Sciatic nerve (tissue), 2 donors: ENCODE results near the gene TLE6. TPM values are rescaled to one million over a fixed set of nuclear protein-coding genes. Genes with fewer than 3 reads are reported as not detected.
A peak's percentile ranks its signal among the peaks of the same experiment; 100 is the strongest.
"Not testable (repeated sequence)": the region's sequence is repeated elsewhere in the genome, so short reads cannot be mapped to it uniquely, and the experiment has no call there.

Source experiments
- ATAC-seq: fragments of 200-7000 bp; cut with Tn5 transposase; one replicate; pipeline ENCODE4 v1.9.1; 2020; ENCODE audit warnings: mild to moderate bottlenecking, moderate library complexity
- DNase-seq: peaks from one replicate; pipeline ENCODE4 v3.0.0-alpha.2; 2020; ENCODE audit warnings: low spot score
- intact Hi-C: fragments of 100-400 bp; cut with DNase I; formaldehyde crosslinking; loops from one replicate; pipeline ENCODE4 v1.14.2; 2022
- total RNA-seq: library from RNA; stranded (reverse); fragmentation: NEBNext Ultra II Directional; extraction: Animal tissue kit (Norgen Biotek cat#: 25700); gene quantifications from one replicate; pipeline ENCODE4 v1.2.1, GENCODE V29; 2021
- donor health status: DM: no; HTN: no; CAD: no.
- donor health status: DM: no; HTN: no; CAD: no.

Gene TLE6
- 4.4 TPM for total RNA-seq

DNA sequence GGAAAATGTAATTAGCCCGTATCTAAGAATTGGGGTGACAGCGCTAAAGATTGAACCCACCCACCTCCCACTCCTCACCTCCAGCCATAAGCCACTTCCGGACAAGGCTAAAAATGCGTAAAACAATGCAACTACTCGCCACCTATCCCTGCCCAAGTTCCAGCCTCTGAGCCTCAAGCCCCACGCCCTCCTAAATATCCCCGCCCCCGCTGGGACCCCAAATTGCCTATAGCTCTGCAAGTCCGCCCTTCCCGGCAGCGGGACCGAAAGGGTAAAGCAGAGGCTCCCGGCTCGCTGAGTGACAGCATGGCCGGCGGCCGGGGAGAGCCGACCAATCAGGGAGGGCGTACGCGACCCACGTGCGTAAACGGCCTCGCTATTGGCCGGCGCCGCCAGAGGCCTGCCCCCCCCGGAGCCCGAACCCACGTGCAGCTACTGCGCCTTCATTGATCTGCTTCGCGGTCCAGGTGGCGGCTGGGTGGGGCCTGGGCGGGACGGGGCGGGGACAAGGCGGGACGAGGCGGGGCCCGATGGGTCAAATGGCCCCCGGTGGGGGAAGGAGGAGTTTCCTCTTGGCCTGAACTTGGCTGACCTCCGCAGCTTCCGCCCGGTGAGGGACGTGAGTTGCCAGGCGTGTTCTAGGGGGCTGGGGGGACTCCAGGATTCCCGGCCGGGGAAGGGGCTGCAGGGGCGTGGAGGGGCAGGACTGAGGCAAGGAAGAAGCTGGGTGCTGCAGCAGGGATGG, at the start of gene TLE6:
Gene TLE6, plus strand, starts transcription at position 564 of the 745 bp plus-strand sequence. CDS start 670 bp downstream, outside the sequence.
- DNase-seq (peak; percentile 97), ATAC-seq (peak; percentile 96)
- intact Hi-C loops, result no loop called here

- ATAC-seq, result no peak
- no peak for DNase-seq
- intact Hi-C loops, result no loop called here
These were observed 43.9 kb upstream of the TLE6 start for GRCh38 chr19:2933490-2933910.

DNA sequence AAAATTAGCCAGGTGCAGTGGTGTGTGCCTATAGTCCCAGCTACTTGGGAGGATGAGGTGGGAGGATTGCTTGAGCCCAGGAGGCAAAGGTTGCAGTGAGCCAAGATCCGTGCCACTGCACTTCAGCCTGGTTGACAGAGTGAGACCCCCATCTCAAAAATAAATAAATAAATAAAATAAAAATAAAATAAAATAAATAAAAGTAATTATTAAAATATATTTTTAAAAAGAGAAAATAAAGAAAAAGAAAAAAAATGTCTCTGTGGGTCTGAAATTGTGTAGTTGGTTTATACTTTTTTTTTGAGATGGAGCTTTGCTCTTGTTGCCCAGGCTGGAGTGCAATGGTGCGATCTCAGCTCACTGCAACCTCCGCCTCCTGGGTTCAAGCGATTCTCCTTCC, 41.5 kb upstream of the TLE6 start:
- DNase-seq, ATAC-seq, intact Hi-C loops: not testable (repeated sequence)

GRCh38 chr19:2942928-2943640, 34.3 kb upstream of the TLE6 start:
- intact Hi-C loops, result no loop called here
- no peak for ATAC-seq
- no peak for DNase-seq

DNA sequence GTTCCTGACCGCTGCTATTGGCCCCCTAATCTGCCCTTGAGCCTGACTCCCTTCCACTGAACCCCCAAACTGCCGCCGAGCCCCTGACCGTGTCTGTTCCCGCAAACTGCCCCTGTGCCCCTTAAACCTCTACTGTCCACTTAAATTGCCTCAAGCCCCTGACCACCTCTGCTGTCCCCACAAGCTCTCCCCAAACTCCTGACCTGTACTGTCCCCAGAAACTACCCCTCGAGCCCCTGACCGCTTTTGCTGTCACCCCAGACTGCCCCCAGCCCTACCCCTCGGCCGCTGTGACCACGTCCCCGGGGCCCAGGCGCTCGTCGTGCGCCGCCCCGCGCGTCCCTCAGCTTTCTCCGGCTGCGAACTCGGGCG, 33.0 kb upstream of the TLE6 start:
- intact Hi-C loops, result no loop called here
- no peak for ATAC-seq
- DNase-seq, result no peak

DNA sequence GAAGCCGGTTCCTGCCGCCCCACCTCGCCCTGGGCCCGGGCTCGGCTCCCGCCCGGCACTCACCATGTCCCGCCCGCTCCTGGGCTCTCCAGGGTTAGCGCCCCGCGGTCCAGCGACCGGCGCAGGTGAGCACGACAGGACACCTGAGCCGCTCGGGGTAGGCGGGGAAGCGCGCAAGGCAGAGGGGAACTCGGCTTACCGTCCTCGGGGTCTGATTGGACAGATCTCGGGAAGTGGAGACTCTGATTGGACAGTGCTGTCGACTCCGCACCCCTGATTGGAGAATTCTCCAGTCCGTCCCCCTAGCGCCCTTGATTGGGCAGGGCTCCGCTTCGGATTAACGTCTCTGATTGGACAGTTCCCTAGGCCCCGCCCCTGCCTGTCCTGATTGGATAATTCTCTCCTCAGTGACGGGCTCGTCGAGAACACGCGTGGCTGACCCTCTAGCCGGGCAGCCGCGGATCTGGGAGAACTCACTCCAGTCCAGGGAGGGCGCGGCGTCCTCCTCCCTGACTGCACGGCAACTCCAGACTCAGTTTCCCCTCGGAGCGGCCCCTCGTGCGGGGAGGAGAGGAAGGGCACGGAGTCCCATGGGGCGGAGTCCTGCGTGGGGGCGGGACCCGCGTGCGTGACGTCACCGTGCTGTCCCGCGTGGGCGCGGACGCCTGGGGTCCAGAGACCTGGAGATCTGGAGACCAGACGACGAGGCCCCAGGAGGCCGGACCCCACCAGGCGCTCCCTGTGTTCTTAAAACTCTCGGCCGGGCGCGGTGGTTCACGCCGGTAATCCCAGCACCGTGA, 32.4 kb upstream of the TLE6 start, which contains the start of gene ZNF77:
Gene ZNF77, minus strand, starts transcription at position 197 of the 800 bp plus-strand sequence. Its CDS starts 131 bp downstream, at position 66.
- intact Hi-C loops, result no loop called here
- ATAC-seq, result peak; percentile 99
- DNase-seq, result peak; percentile 100

DNA sequence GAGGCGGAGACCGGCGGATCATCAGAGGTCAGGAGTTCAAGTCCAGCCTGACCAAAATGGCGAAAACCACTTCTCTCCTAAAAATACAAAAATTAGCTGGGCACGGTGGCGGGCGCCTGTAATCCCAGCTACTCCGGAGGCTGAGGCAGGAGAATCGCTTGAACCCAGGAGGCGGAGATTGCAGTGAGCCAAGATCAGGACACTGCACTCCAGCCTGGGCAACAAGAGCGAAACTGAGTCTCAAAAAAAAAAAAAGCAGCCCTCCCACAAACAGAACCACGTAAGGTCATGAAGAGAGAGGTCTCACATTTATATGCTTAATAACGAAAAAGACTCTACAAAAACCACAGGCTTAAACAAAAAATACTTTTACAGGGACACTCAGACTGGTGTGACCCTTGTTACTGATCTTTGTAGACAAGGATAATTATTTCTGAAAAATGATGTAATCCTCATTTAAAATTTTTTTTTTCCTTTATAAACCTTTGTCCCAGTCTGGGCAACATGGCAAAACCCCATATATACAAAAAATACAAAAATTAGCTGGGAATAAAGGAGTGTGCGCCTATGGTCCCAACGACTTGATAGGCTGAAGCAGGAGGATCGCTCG, 31.7 kb upstream of the TLE6 start:
- intact Hi-C loops, result no loop called here
- DNase-seq, result no peak
- ATAC-seq, result no peak

GRCh38 chr19:2949939-2950285, 27.5 kb upstream of the TLE6 start:
- intact Hi-C loops, result loop anchor here (10.0 kb wide), 1 partner anchor 155 kb away; no protein-coding TSS in a partner anchor
- DNase-seq (no peak), ATAC-seq (no peak)

DNA sequence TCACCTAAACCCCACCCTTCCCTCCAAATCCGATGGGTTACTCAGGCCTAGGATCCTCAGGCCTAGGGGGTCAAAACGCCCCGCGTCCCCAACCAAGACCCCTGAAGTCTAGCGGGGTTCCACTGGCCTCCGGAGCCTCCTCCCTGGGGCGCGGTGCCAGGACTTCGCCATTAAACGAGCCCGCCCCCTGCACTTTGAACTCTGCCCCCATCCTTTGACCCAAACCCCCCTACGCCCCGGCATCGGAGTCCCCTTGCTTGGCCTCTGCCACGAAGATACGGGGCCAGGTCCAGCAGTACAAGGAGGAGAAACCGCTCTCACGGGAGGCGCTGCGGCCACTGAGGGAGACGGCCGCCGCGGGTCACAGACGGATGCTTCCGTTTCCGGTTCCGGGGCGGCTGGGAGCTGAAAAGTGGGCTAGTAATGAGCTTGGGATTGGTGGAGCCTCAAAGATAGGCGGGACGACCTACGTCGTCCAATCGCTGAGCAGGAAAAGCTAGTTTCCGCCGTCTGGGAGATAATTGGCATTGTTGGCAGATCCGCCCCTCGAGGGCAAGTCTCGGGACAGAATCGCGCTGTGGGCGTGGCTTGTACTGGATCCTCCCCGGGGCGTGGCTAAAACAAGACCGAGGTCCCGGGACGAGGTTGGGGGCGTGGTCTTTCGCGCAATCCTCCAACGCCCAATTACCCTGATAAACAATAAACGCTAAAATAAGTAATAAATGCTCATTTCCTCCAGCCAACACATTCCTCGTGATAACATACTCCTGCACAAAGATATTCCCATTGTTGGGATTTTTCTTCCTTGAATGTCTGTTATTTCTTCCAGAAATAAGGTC, 26.9 kb upstream of the TLE6 start:
- ATAC-seq, result peak; percentile 98
- DNase-seq, result peak; percentile 100
- intact Hi-C loops, result loop anchor here (10.0 kb wide), 1 partner anchor 154 kb away; no protein-coding TSS in a partner anchor

GRCh38 chr19:2952953-2953481, 24.3 kb upstream of the TLE6 start:
- DNase-seq (no peak), ATAC-seq (no peak)
- intact Hi-C loops, result loop anchor here (10.0 kb wide), 1 partner anchor 152 kb away; no protein-coding TSS in a partner anchor

GRCh38 chr19:2957160-2957559, 20.2 kb upstream of the TLE6 start:
- intact Hi-C loops, result loop anchor here (5.0 to 10.0 kb wide), 2 partner anchors 148 to 205 kb away; no protein-coding TSS in a partner anchor
- ATAC-seq (no peak), DNase-seq (no peak)

GRCh38 chr19:2960120-2960519, 17.2 kb upstream of the TLE6 start:
- intact Hi-C loops, result no loop called here
- no peak for DNase-seq
- no peak for ATAC-seq

DNA sequence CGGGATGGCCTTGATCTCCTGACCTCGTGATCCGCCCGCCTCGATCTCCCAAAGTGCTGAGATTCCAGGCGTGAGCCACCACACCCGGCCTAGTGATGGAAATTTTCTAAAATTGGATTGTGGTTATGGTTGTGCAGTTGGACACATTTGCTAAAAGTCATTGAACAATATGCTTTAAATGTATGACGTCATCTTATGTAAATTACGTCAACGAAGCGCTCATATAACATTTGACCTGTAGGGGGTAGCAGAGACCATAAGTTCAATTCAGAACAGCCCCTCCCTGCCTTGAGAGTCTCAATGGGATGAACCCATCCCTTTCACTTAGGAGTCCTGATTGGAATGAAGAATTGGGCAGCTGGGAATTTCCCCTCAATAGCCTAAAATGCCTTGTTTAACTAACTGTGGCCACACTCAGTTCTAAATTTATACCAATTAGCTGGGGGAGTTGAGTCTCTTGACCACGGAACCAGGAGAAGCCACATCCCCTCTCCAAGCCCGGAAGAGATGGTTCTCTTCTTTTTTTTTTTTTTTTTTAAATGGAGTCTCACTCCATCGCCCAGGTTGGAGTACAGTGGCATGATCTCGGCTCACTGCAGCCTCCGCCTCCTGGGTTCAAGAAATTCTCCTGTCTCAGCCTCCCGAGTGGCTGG, 15.2 kb upstream of the TLE6 start:
- no peak for DNase-seq
- intact Hi-C loops, result no loop called here
- peak; percentile 92 for ATAC-seq

GRCh38 chr19:2963122-2963521, 14.2 kb upstream of the TLE6 start:
- no peak for ATAC-seq
- no peak for DNase-seq
- intact Hi-C loops, result no loop called here

GRCh38 chr19:2963631-2964030, 13.7 kb upstream of the TLE6 start:
- ATAC-seq, intact Hi-C loops, DNase-seq: not testable (repeated sequence)

GRCh38 chr19:2964874-2965273, 12.5 kb upstream of the TLE6 start:
- intact Hi-C loops, result no loop called here
- ATAC-seq, result no peak
- DNase-seq, result no peak

- no peak for ATAC-seq
- intact Hi-C loops, result no loop called here
- DNase-seq, result no peak
These were observed 9.4 kb upstream of the TLE6 start for GRCh38 chr19:2967972-2968371.
